HG03064 (cell line): ENCODE data around the gene DMBX1.

ENCODE experiments used
- ATAC-seq: cut with Tn5 transposase; IDR thresholded peaks from one replicate; pipeline ENCODE4 v1.9.1; 2021; ENCODE audit warnings: low read depth; ENCODE audit not compliant: unreplicated experiment

Gene DMBX1

GRCh38 chr1:46497020-46497419 is 7.4 kb downstream of the DMBX1 start:
- ATAC-seq: no peak

GRCh38 chr1:46497665-46498064 is 8.0 kb downstream of the DMBX1 start:
- ATAC-seq: no peak

GRCh38 chr1:46501528-46501927 is 11.9 kb downstream of the DMBX1 start:
- no peak for ATAC-seq

DNA sequence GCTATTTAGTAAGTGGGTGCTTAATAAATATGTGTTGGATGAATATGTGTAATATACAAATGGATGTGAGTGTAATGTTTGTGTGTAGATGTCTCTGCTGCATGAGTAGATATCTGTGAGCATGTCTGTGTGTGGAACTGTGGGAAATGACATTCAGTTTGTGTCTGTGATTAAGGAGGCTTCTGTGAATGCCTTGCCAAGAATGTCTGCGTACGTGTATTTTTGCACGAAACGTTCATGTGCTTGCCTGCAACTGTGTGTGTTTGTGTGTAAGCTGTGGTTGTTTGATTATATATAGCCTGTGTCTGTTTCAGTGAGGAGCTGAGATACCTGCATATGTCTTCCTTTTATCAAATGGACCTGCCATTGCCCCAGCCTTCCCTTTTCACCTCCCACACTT is 13.8 kb downstream of the DMBX1 start:
- no peak for ATAC-seq

- no peak for ATAC-seq
These were observed 17.0 kb downstream of the DMBX1 start for GRCh38 chr1:46506470-46507219.

DNA sequence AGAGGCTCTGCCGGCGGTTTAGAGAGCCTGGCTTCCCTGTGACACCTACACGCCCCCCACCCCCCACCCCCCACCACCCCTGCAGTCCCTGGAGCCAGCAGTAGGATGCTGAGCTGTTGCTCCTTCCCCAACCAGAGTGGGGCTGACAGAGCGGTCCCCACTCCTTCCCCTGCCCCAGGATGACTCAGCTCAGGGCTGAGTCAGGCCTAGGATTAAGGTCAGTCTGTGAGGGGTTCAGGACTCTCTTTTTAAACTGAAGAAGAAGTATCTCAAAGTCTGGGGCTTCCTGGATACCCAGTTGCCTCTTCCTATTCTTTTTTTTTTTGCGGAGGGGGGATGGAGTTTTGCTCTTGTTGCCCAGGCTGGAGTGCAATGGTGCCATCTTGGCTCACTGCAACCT is 19.1 kb downstream of the DMBX1 start:
- ATAC-seq: no peak

- ATAC-seq: no peak
These were observed 20.8 kb downstream of the DMBX1 start for GRCh38 chr1:46510341-46510997.

GRCh38 chr1:46510998-46511365 is 21.3 kb downstream of the DMBX1 start:
- ATAC-seq: no peak

DNA sequence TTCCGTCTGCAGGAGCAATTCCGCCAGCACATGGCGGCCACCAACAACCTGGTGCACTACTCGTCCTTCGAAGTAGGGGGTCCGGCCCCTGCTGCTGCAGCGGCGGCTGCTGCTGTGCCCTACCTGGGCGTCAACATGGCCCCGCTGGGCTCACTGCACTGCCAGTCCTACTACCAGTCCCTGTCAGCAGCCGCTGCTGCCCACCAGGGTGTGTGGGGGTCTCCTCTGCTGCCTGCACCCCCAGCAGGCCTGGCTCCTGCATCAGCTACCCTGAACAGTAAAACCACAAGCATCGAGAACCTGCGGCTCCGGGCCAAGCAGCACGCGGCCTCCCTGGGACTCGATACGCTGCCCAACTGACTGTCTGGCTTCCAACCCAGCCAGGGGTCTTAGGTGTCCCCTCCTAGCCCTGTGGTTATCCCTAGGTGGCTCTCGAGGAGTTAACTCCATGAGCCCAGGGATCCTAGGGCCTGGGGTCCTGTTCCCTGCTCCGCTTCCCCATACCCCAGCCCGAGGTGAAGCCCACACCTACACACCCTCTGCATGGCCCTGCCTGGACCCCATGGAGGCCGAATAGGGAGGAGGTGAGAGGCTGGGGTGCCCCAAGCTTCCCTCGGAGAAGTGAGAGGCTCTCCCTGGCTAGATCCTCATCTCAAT is 22.6 kb downstream of the DMBX1 start:
- no peak for ATAC-seq

GRCh38 chr1:46512792-46513190 is 23.2 kb downstream of the DMBX1 start:
- no peak for ATAC-seq

DNA sequence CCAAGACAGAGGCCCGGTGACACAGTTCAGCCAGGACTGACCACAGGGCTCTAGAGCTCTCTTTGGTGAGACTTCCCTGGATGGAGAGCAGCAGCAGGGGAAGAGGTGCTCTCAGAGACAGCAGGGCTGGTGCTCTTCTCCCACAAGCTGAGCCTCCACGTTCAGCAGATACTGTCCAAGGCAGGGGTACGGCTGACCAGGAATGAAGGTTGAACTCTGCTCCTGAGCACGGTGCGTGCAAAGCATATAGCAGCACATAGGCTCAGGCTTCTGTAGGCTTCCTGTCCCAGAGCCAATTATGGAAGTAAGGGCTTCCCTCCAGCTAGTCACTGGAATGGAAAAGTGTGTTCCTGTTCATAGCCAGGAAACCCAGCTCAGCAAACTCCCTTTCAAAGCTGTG is 23.9 kb downstream of the DMBX1 start:
- no peak for ATAC-seq

- no peak for ATAC-seq
These were observed 25.9 kb downstream of the DMBX1 start for GRCh38 chr1:46515576-46515975.

GRCh38 chr1:46516200-46516950 is 26.7 kb downstream of the DMBX1 start:
- ATAC-seq: no peak

GRCh38 chr1:46517010-46517600 is 27.5 kb downstream of the DMBX1 start:
- no peak for ATAC-seq

- ATAC-seq: no peak
These were observed 28.4 kb downstream of the DMBX1 start for GRCh38 chr1:46517932-46518498.

DNA sequence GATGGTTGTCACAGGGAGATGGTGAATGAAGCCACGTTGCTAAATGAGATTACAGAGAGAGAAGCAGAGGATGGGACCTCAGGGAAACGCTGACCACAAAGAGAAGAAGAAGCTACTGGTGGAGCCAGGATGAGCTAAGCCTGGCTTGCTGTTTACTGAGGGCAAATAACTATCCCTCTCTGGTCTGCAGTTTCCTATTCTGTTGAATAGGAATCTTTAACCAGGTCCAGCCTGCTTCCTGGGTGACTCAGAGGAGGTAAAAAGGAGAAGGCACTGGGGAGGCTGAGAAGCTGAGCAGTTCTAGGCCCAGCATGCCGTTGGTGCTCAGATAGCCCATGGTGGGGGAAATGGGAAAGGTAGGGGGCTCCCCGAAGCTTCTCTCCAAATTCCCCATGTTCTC is 29.6 kb downstream of the DMBX1 start:
- no peak for ATAC-seq

DNA sequence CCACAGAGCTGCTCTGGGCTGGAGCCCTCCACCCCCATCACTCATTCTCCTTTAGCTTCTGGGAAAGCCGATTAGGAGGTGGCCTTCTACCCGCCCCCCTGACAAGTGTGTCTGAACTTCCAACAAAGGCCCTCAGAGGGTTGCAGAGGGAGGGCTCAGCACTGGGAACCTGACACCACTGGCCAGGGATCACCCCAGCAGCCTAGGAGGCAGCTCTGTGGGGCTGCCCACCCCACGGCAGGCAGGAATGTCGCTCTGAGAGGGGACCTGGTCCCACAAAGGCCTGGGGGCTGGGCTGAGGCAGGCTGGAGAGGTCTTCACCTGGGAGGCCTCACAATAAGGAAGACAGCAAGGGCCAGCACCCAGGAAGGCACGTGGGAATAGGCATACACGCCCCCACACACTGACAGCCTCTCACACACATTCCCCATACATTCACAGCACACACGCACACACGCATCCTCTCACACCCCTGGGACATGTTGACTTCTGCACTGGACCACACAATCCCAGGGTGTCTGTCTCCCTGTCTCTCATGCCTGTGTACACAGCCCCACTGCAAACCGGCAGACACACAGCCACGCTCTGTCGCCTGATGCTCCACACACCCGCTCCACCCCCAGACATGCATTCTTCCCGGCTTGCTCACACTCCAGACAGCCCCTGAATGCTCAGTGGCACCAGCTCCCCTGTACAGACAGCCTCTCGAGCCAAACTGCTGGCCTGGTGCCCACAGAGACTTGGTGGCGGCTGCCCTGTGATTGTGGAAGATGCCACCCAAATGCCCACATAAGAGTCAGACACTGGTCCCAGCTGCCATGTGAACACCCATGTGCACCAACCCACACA is 30.7 kb downstream of the DMBX1 start:
- ATAC-seq: no peak

- ATAC-seq: no peak
These were observed 31.8 kb downstream of the DMBX1 start for GRCh38 chr1:46521414-46521813.

- ATAC-seq: no peak
These were observed 32.7 kb downstream of the DMBX1 start for GRCh38 chr1:46522184-46522968.
